CD8-positive, alpha-beta memory T cell (primary cell): Measurements from ENCODE around the gene AXIN1. TPM values are rescaled to one million over a fixed set of nuclear protein-coding genes. Genes with fewer than 3 reads are reported as not detected.

Experiments used
- CTCF ChIA-PET: fragments of 350-600 bp; sonication (Branson Sonifier 250); formaldehyde crosslinking; loops from one replicate; lab custom pipeline; 2021; ENCODE audit warnings: antibody characterized with exemption; lab: Charles Lee
- POLR2A ChIA-PET: fragments of 350-600 bp; sonication (Branson Sonifier 250); formaldehyde crosslinking; loops from one replicate; lab custom pipeline; 2021; ENCODE audit warnings: antibody characterized with exemption; lab: Charles Lee
- DNase-seq, 5 donors: peaks; one replicate each; pipeline versions ENCODE4 v3.0.0 to v3.0.0-alpha.2; 2020 to 2022; ENCODE audit warnings: mixed read lengths in 1 of 5
- H3K27ac ChIP-seq: one replicate; pipeline ENCODE4 v1.7.0; 2013; ENCODE audit warnings: low read depth, mild to moderate bottlenecking, low read length, moderate library complexity
- H3K27me3 ChIP-seq: 2 replicates; pipeline ENCODE4 v1.7.0; 2013; ENCODE audit warnings: low read length, mild to moderate bottlenecking; ENCODE audit not compliant: insufficient read depth, poor library complexity, severe bottlenecking
- H3K36me3 ChIP-seq: 2 replicates; pipeline ENCODE4 v1.7.0; 2013; ENCODE audit warnings: mild to moderate bottlenecking, low read length, moderate library complexity; ENCODE audit not compliant: insufficient read depth
- H3K4me1 ChIP-seq: 2 replicates; pipeline ENCODE4 v1.7.0; 2013; ENCODE audit warnings: mild to moderate bottlenecking, low read length, moderate library complexity; ENCODE audit not compliant: insufficient read depth
- H3K4me3 ChIP-seq: 2 replicates; pipeline ENCODE4 v1.7.0; 2013; ENCODE audit warnings: mild to moderate bottlenecking, low read length
- H3K9me3 ChIP-seq: 2 replicates; pipeline ENCODE4 v1.7.0; 2013; ENCODE audit warnings: mild to moderate bottlenecking, low read length
- H3K27ac Mint-ChIP-seq, 8 donors: one replicate each; pipeline ENCODE4 v1.8.0; 2020 to 2021; ENCODE audit warnings: mixed read lengths in 8 of 8, mild to moderate bottlenecking in 6 of 8, inconsistent platforms in 3 of 8, moderate library complexity in 3 of 8
- H3K27me3 Mint-ChIP-seq, 2 donors: one replicate each; pipeline ENCODE4 v1.8.0; 2020 to 2021; ENCODE audit warnings: mixed read lengths in 2 of 2, mild to moderate bottlenecking in 1 of 2, moderate library complexity in 1 of 2
- H3K36me3 Mint-ChIP-seq, 3 donors: one replicate each; pipeline ENCODE4 v1.8.0; 2020 to 2021; ENCODE audit warnings: mixed read lengths in 3 of 3, inconsistent platforms in 1 of 3, mild to moderate bottlenecking in 1 of 3
- H3K4me1 Mint-ChIP-seq, 3 donors: one replicate each; pipeline ENCODE4 v1.8.0; 2020 to 2021; ENCODE audit warnings: mixed read lengths in 3 of 3, inconsistent platforms in 1 of 3, mild to moderate bottlenecking in 1 of 3
- H3K4me3 Mint-ChIP-seq, 7 donors: one replicate each; pipeline ENCODE4 v1.8.0; 2020 to 2021; ENCODE audit warnings: mixed read lengths in 7 of 7, mild to moderate bottlenecking in 6 of 7, moderate library complexity in 4 of 7, inconsistent platforms in 2 of 7
- H3K9me3 Mint-ChIP-seq, 5 donors: one replicate each; pipeline ENCODE4 v1.8.0; 2020 to 2022; ENCODE audit warnings: mixed read lengths in 5 of 5, mild to moderate bottlenecking in 3 of 5, moderate library complexity in 2 of 5, inconsistent platforms in 1 of 5
- polyA plus RNA-seq: library from polyadenylated mRNA; unstranded; fragments of 300-500 nt; fragmentation: Illumina TruSeq; gene quantifications from one replicate; pipeline ENCODE4 v1.2.3, GENCODE V29; 2021
- total RNA-seq, 2 experiments: library from RNA; stranded (reverse); gene quantifications; one replicate each; pipeline ENCODE4 v1.2.3, GENCODE V29; 2021

The AXIN1 gene
- total and polyA plus RNA-seq, 3 experiments from 2014 or later, result 6.9 to 26.3 (median 24.7) TPM

- no peak for DNase-seq
- Mint-ChIP-seq H3K36me3 (peaks cover 0 to 5% (median 0%) of the 10 kb centered on the region in 3 donors), H3K27me3 (no peaks in the 10 kb centered on the region), H3K4me1 (peaks cover 12 to 21% (median 20%) of the 10 kb centered on the region in 3 donors), H3K27ac (no peak overlapping the region), H3K4me3 (no peak overlapping the region), H3K9me3 (no peaks in the 10 kb centered on the region)
- H3K36me3 ChIP-seq, result no peaks in the 10 kb centered on the region
- peaks cover 3% of the 10 kb centered on the region for H3K4me1 ChIP-seq
- H3K9me3 ChIP-seq, result no peaks in the 10 kb centered on the region
- ChIA-PET CTCF (no interaction called here), POLR2A (no interaction called here)
- no peaks in the 10 kb centered on the region for H3K27me3 ChIP-seq
- H3K4me3 ChIP-seq, result no peak overlapping the region
- no peak overlapping the region for H3K27ac ChIP-seq
These were observed 112.0 kb downstream of the AXIN1 start for GRCh38 chr16:240559-240958.

GRCh38 chr16:239948-240277, 112.6 kb downstream of the AXIN1 start:
- H3K4me3 ChIP-seq, result no peak overlapping the region
- Mint-ChIP-seq H3K36me3 (peaks cover 0 to 10% (median 0%) of the 10 kb centered on the region in 3 donors), H3K4me1 (peaks cover 16 to 27% (median 23%) of the 10 kb centered on the region in 3 donors), H3K27ac (peak overlapping the region in 3 of 8 donors; percentile 6 to 74 (median 65)), H3K4me3 (peak overlapping the region in 1 of 7 donors; percentile 72), H3K27me3 (no peaks in the 10 kb centered on the region), H3K9me3 (no peaks in the 10 kb centered on the region)
- H3K27ac ChIP-seq, result no peak overlapping the region
- H3K9me3 ChIP-seq, result no peaks in the 10 kb centered on the region
- ChIA-PET CTCF (no interaction called here), POLR2A (no interaction called here)
- DNase-seq, result no peak
- no peaks in the 10 kb centered on the region for H3K36me3 ChIP-seq
- H3K4me1 ChIP-seq, result peaks cover 5% of the 10 kb centered on the region
- H3K27me3 ChIP-seq, result no peaks in the 10 kb centered on the region

Other genes starting within 250 kb of the AXIN1 start
- gene NPRL3, start 214.1 kb downstream of the AXIN1 start, total RNA-seq, result 10 to 100 TPM; 45.2 to 50.7 TPM
- 13.0 TPM for gene NPRL3, start 214.1 kb downstream of the AXIN1 start, polyA plus RNA-seq
- not detected for gene HBZ, start 200.1 kb downstream of the AXIN1 start, total RNA-seq
- not detected for gene HBZ, start 200.1 kb downstream of the AXIN1 start, polyA plus RNA-seq
- not detected for gene HBM, start 186.7 kb downstream of the AXIN1 start, total RNA-seq
- not detected for gene HBM, start 186.7 kb downstream of the AXIN1 start, polyA plus RNA-seq
- gene HBA2, start 179.8 kb downstream of the AXIN1 start, total RNA-seq, result not detected
- 5.8 TPM for gene HBA2, start 179.8 kb downstream of the AXIN1 start, polyA plus RNA-seq
- gene HBA1, start 176.0 kb downstream of the AXIN1 start, total RNA-seq, result not detected
- gene HBA1, start 176.0 kb downstream of the AXIN1 start, polyA plus RNA-seq, result 1.6 TPM
- not detected for gene HBQ1, start 172.3 kb downstream of the AXIN1 start, total RNA-seq
- 0.72 TPM for gene HBQ1, start 172.3 kb downstream of the AXIN1 start, polyA plus RNA-seq
- 10 to 100 TPM; 78.5 to 80.0 TPM for gene LUC7L, start 123.3 kb downstream of the AXIN1 start, total RNA-seq
- gene LUC7L, start 123.3 kb downstream of the AXIN1 start, polyA plus RNA-seq, result 9.2 TPM
- gene FAM234A, start 117.9 kb downstream of the AXIN1 start, total RNA-seq, result 10 to 100 TPM; 23.1 to 26.1 TPM
- 27.9 TPM for gene FAM234A, start 117.9 kb downstream of the AXIN1 start, polyA plus RNA-seq
- under 1 TPM in 1 of 2 experiments, not detected in 1; 0.09 TPM for gene RGS11, start 76.8 kb downstream of the AXIN1 start, total RNA-seq
- gene RGS11, start 76.8 kb downstream of the AXIN1 start, polyA plus RNA-seq, result not detected
- not detected for gene ARHGDIG, start 72.1 kb downstream of the AXIN1 start, total RNA-seq
- gene ARHGDIG, start 72.1 kb downstream of the AXIN1 start, polyA plus RNA-seq, result not detected
- gene PDIA2, start 69.6 kb downstream of the AXIN1 start, total RNA-seq, result not detected
- gene PDIA2, start 69.6 kb downstream of the AXIN1 start, polyA plus RNA-seq, result not detected
- gene MRPL28, start 17.8 kb upstream of the AXIN1 start, total RNA-seq, result 10 to 100 TPM; 90.2 to 98.0 TPM
- gene MRPL28, start 17.8 kb upstream of the AXIN1 start, polyA plus RNA-seq, result 67.8 TPM
- gene PGAP6, start 29.3 kb upstream of the AXIN1 start, total RNA-seq, result 10 to 100 TPM; 36.1 to 36.2 TPM
- 23.1 TPM for gene PGAP6, start 29.3 kb upstream of the AXIN1 start, polyA plus RNA-seq
- 10 to 100 TPM; 14.1 to 15.4 TPM for gene NME4, start 44.5 kb upstream of the AXIN1 start, total RNA-seq
- gene NME4, start 44.5 kb upstream of the AXIN1 start, polyA plus RNA-seq, result 49.9 TPM
- gene DECR2, start 49.2 kb upstream of the AXIN1 start, total RNA-seq, result 1 to 10 TPM; 6.8 to 7.9 TPM
- gene DECR2, start 49.2 kb upstream of the AXIN1 start, polyA plus RNA-seq, result 3.9 TPM
- 10 to 100 TPM; 30.0 to 32.8 TPM for gene RAB11FIP3, start 72.9 kb upstream of the AXIN1 start, total RNA-seq
- 4.4 TPM for gene RAB11FIP3, start 72.9 kb upstream of the AXIN1 start, polyA plus RNA-seq
- 10 to 100 TPM; 91.9 to 98.6 TPM for gene CAPN15, start 175.0 kb upstream of the AXIN1 start, total RNA-seq
- gene CAPN15, start 175.0 kb upstream of the AXIN1 start, polyA plus RNA-seq, result 15.5 TPM
- not detected for gene PRR35, start 207.7 kb upstream of the AXIN1 start, total RNA-seq
- not detected for gene PRR35, start 207.7 kb upstream of the AXIN1 start, polyA plus RNA-seq
- gene NHLRC4, start 214.3 kb upstream of the AXIN1 start, total RNA-seq, result under 1 TPM; 0.55 to 0.59 TPM
- gene NHLRC4, start 214.3 kb upstream of the AXIN1 start, polyA plus RNA-seq, result 1.6 TPM
- gene PIGQ, start 217.2 kb upstream of the AXIN1 start, total RNA-seq, result 10 to 100 TPM; 47.4 to 50.1 TPM
- 14.0 TPM for gene PIGQ, start 217.2 kb upstream of the AXIN1 start, polyA plus RNA-seq
- 10 to 100 TPM; 12.3 to 13.3 TPM for gene RAB40C, start 237.3 kb upstream of the AXIN1 start, total RNA-seq
- 22.8 TPM for gene RAB40C, start 237.3 kb upstream of the AXIN1 start, polyA plus RNA-seq